Sciatic nerve (tissue), 2 donors: ENCODE data around the gene KLF14. TPM values are rescaled to one million over a fixed set of nuclear protein-coding genes. Genes with fewer than 3 reads are reported as not detected.
"Not testable (repeated sequence)": the region's sequence is repeated elsewhere in the genome, so short reads cannot be mapped to it uniquely, and the experiment has no call there.

Experiments
- ATAC-seq: fragments of 200-7000 bp; cut with Tn5 transposase; one replicate; pipeline ENCODE4 v1.9.1; 2020; ENCODE audit warnings: mild to moderate bottlenecking, moderate library complexity
- DNase-seq: peaks from one replicate; pipeline ENCODE4 v3.0.0-alpha.2; 2020; ENCODE audit warnings: low spot score
- intact Hi-C: fragments of 100-400 bp; cut with DNase I; formaldehyde crosslinking; loops from one replicate; pipeline ENCODE4 v1.14.2; 2022
- total RNA-seq: library from RNA; stranded (reverse); fragmentation: NEBNext Ultra II Directional; extraction: Animal tissue kit (Norgen Biotek cat#: 25700); gene quantifications from one replicate; pipeline ENCODE4 v1.2.1, GENCODE V29; 2021
- donor health status: DM: no; HTN: no; CAD: no.
- donor health status: DM: no; HTN: no; CAD: no.

KLF14 gene
- total RNA-seq, result 1.1 TPM

DNA sequence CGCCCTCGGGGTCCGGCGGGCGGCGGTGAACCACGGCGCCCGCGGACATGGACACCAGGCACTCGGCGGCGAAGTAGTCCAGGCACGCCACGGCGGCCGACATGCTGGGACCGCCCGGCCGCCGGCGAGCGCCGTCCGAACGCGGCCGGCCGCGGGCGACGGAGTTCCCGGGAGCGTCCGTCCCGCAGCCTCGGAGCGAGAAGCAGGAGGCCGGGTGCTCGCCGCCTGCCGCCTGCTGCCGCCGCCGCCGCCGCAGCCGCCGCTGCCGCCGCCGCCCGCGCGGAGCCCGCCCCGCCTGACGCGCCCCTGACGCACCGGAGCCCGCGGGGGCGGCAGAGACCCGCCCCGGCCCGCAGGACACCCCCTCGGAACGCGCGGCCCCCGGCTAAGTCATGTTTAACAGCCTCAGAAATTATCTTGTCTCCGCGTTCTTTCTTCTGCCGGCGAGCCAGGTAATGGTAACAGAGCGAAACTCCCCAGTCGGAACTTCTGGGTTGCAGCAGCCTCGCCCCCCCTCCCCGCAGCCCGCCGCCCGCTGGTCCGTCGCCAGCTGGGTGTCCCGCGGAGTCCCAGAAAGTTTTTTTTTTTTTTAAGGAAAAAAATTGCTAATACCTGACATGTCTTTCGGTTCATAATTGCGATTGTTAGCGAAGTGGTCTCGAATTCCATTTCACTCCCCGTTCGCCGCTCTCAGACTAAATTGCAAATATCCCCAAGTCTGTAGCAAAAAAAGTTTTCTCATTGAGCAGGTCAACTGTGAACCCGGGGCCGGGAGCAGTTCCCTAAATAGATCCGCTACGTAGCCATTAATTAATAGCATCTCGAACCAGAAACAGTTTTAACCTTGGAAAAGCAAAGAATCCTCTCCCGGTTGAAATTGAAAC, at the start of gene KLF14:
TSS of gene KLF14 (minus strand) at position 277 of the 884 bp plus-strand sequence. CDS start at position 103, 174 bp downstream.
- ATAC-seq, result peak; percentile 78
- intact Hi-C loops, result no loop called here
- DNase-seq, result peak; percentile 66

- ATAC-seq, result no peak
- intact Hi-C loops, result no loop called here
- no peak for DNase-seq
These were observed 47.3 kb upstream of the KLF14 start for GRCh38 chr7:130781346-130781745.

DNA sequence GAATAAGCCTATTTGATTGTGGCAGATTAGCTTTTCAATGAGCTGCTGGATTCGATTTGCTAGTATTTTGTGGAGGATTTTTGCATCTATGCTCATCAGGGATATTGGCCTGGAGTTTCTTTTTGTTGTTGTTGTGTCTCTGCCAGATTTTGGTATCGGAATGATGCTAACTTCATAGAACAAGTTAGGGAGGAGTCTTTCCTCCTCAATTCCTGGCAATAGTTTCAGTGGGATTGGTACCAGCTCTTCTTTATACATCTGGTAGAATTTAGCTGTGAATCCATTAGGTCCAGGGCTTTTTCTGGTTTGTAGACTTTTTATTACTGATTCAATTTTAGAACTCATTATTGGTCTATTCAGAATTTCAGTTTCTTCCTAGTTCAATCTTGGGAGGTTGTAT, 43.4 kb upstream of the KLF14 start:
- no peak for DNase-seq
- ATAC-seq, result no peak
- intact Hi-C loops, result no loop called here

GRCh38 chr7:130772456-130772855, 38.4 kb upstream of the KLF14 start:
- ATAC-seq, DNase-seq, intact Hi-C loops: not testable (repeated sequence)

- intact Hi-C loops, result no loop called here
- no peak for ATAC-seq
- no peak for DNase-seq
These were observed 34.8 kb upstream of the KLF14 start for GRCh38 chr7:130768854-130769253.

DNA sequence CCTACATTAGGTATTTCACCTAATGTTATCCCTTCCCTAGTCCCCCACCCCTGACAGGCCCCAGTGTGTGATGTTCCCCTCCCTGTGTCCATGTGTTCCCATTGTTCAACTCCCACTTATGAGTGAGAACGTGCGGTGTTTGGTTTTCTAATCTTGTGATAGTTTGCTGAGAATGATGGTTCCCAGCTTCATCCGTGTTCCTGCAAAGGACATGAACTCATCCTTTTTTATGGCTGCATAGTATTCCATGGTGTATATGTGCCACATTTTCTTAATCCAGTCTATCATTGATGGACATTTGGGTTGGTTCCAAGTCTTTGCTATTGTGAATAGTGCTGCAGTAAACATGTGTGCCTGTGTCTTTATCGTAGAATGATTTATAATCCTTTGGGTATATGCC, 30.6 kb upstream of the KLF14 start:
- intact Hi-C loops, DNase-seq, ATAC-seq: not testable (repeated sequence)

DNA sequence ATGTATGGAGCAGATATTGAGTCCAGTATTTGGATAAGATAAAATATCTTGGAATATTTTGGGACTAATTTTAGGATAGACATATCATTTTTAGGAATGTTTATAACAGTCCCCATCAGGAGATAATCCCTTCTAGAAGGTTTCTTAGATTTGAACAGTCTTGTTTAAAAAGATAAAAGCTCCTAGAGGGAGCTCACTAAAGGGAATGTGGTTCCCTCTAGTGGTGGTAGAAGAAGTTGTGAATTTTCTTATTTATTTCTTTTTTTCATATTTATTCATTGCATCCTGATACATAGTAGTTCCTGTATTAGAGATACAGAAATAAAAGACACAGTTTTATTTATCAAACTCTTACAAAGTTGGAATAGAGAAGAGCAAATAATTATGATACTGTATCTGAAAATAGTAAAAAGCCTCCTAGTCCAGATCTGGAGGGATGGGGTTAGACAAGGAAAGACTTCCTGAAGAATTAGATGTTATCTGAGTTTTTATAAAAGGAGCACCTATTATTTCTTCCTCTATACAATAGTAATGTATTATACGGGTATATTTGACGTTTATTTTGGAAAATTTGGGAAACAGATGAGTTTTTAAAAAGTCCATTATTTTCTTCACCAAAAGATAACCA, 24.5 kb upstream of the KLF14 start:
- DNase-seq (no peak), ATAC-seq (peak; percentile 76)
- intact Hi-C loops, result no loop called here

- DNase-seq, result no peak
- intact Hi-C loops, result no loop called here
- ATAC-seq, result no peak
These were observed 22.3 kb upstream of the KLF14 start for GRCh38 chr7:130756316-130756715.

- ATAC-seq, result no peak
- intact Hi-C loops, result no loop called here
- DNase-seq, result no peak
These were observed 18.4 kb upstream of the KLF14 start for GRCh38 chr7:130752424-130752823.

GRCh38 chr7:130750755-130751154, 16.7 kb upstream of the KLF14 start:
- intact Hi-C loops, result no loop called here
- DNase-seq, result no peak

GRCh38 chr7:130748531-130749389, 14.8 kb upstream of the KLF14 start:
- no peak for ATAC-seq

More at GRCh38 chr7:130750755-130751154, 16.7 kb upstream of the KLF14 start:
- ATAC-seq, result no peak

GRCh38 chr7:130741331-130741995, 7.5 kb upstream of the KLF14 start:
- DNase-seq, result no peak
- intact Hi-C loops, result no loop called here
- ATAC-seq, result no peak

More at GRCh38 chr7:130748531-130749389, 14.8 kb upstream of the KLF14 start:
- no peak for DNase-seq
- intact Hi-C loops, result no loop called here

DNA sequence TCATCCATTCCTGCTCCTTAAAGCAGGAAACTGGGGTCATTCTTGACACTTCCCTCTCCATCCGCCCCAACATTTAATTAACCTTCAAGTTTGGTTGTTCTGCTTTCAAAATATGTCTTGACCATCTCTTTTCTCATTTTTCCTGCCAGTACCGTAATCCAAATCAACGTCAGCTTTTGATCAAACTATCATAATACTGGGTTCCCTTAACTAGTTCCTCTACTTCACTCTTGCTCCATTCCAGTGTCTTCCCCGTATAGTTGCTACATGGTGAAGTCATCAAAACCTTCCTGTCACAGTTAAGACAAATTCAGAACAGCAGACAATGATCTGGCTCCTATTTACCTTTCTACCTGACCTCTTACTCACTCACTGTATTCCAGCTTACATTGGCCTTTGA, 6.6 kb upstream of the KLF14 start:
- no peak for ATAC-seq

DNA sequence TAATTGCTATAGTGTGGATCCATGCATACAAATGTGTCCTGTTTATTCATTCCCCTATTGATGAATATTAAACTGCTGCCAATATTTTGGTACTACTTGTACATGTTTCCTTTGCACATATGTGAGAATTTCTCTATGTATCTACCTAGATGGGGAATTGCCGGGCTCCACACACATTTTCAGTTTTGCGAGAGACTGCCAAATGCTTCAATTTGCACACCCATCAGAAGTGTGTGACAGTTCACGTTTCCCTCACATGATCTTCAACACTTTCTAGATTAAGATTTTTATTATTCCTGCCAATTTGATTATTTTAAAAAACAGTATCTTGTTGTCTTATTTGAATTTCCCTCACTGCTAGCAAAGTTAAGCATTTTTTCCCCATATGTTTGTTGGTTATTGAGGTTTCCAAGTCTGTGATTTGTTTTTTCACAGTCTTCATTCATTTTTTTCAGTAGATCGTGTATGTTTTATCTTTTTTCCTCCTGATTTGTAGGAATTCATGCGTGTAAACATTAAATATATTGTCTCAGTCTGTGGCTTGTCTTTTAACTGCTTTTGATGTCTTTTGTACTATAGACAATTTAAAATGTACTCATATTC, 2.4 kb upstream of the KLF14 start:
- ATAC-seq (no peak), DNase-seq (no peak)
- intact Hi-C loops, result no loop called here

More for the DNA sequence above, 6.6 kb upstream of the KLF14 start:
- DNase-seq, result no peak
- intact Hi-C loops, result no loop called here

DNA sequence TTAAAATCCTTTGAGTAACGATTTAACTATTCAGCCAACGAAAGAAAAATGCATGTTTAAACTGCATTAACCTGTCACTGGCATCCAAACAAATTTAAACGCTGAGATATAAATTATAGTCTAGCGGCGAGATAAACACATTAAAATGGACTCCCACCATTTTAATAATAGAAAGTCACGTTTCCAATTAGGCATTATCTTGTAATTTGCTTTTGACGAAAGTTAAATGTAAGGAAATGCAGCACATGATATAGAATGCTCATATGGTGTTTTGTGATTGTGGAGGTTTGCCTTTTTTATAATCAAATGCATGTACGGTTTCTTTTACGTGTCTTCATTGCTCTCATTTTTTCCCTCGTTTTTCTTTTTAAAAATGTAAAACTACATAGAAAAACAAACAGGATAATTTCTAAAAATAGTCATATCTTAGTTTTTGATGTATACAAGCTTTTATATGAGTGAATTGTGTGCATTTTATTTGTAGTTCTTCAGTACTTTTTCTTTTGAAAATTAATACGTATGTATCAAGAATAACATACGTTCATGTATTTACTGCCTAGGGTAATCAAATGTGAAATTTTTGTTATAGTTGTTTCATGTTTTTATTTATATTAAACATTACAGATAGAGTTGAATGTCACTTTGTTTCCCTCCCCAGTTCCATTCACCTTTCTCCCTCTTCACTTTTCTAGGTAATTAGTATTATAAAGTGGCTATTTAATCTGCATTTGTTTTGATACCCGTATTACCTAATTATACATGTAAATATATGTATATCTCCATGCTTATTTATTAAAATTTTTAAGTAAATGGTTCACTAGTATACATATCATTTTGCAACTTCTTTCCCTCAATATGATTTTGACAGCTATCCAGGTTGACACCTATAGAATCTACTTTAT, 1.1 kb upstream of the KLF14 start:
- no peak for ATAC-seq
- no peak for DNase-seq
- intact Hi-C loops, result no loop called here

DNA sequence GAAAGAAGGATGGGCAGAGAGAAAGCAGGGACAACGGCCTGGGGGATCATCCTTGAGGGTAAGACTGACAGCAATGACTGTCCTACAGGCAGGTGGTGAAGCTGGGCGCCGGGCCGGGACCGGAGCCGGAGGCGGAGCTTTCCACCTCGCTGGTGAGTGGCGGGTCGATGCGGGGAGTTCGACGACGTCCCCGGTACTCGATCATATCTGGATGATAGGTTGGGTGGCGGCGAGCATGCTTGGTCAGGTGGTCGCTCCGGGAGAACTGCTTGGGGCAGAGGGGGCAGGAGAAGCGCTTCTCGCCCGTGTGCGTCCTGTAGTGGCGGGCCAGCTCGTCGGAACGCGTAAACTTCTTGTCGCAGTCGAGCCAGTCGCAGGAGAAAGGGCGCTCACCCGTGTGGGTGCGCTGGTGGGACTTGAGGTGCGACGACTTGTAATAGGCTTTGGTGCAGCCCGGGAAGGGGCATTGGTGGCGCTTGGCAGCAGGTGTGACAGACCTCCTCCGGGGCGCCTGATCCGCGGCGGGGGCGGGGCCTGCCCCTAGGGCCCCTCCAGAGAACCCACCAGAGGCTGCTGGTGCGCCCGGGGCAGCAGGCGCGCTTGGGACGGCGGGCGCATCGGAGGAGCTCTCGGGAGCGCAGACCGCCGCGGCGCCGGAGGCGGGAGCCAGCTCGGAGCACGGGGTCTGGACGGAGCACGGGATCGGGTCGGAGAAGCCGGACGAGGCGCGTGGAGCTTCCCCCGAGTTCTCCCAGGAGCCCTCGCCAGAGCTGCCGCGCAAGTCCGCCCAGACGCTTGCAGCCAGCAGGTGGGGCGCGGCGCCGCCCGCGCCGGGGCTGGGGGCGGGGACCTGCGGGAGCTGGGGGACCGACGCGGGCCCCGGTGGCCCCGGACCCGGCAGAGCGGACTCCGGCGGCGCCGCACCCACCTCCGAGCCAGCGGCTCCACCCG, 752 bp downstream of the KLF14 start:
- ATAC-seq (peak; percentile 60), DNase-seq (peak; percentile 63)
- intact Hi-C loops, result no loop called here
